Stimulated activated CD8-positive, alpha-beta memory T cell treated with anti-CD3 and anti-CD28 coated beads, Interleukin-7, amount 100 ng/mL, for 48 hours (primary cell): Measurements from ENCODE around the gene ATP5PD.
A peak's percentile ranks its signal among the peaks of the same experiment; 100 is the strongest.
"Not testable (repeated sequence)": the region's sequence is repeated elsewhere in the genome, so short reads cannot be mapped to it uniquely, and the experiment has no call there.

Experiments
- DNase-seq, 2 donors: peaks; one replicate each; pipeline ENCODE4 v3.0.0-alpha.2; 2020; ENCODE audit warnings: low read depth in 1 of 2; ENCODE audit errors: extremely low read depth in 1 of 2

ATP5PD gene

GRCh38 chr17:75059369-75060345 lies 12.9 kb upstream of the ATP5PD start:
- DNase-seq, result no peak

- DNase-seq, result no peak
Measured at GRCh38 chr17:75051941-75052340, 5.2 kb upstream of the ATP5PD start.

- DNase-seq, result no peak
Measured at GRCh38 chr17:75049706-75050105, 2.9 kb upstream of the ATP5PD start.

- no peak for DNase-seq
Measured at GRCh38 chr17:75049057-75049456, 2.3 kb upstream of the ATP5PD start.

- DNase-seq, result no peak
Measured at GRCh38 chr17:75048249-75048878, 1.6 kb upstream of the ATP5PD start.

- no peak for DNase-seq
Measured at GRCh38 chr17:75047398-75048098, 779 bp upstream of the ATP5PD start.

- not testable (repeated sequence) for DNase-seq
Measured at GRCh38 chr17:75045946-75046406, 793 bp downstream of the ATP5PD start.

- DNase-seq, result no peak
Measured at GRCh38 chr17:75044716-75045115, 2.1 kb downstream of the ATP5PD start.

- not testable (repeated sequence) for DNase-seq
Measured at GRCh38 chr17:75043789-75044188, 3.0 kb downstream of the ATP5PD start.

- no peak for DNase-seq
Measured at GRCh38 chr17:75041656-75042280, 5.0 kb downstream of the ATP5PD start.

GRCh38 chr17:75039238-75039637 lies 7.5 kb downstream of the ATP5PD start:
- DNase-seq, result no peak

GRCh38 chr17:75036643-75037268 lies 10.0 kb downstream of the ATP5PD start:
- peak in 1 of 2 donors; percentile 78 for DNase-seq

GRCh38 chr17:75034236-75034908 lies 12.4 kb downstream of the ATP5PD start:
- DNase-seq, result peak; percentile 83 to 91

- DNase-seq, result peak; percentile 87 to 90
Measured at GRCh38 chr17:75033346-75034235, 13.2 kb downstream of the ATP5PD start.

- no peak for DNase-seq
Measured at GRCh38 chr17:75032720-75033280, 14.0 kb downstream of the ATP5PD start.

- peak in 1 of 2 donors; percentile 57 for DNase-seq
Measured at GRCh38 chr17:75031972-75032719, 14.6 kb downstream of the ATP5PD start.

GRCh38 chr17:75030161-75030560 lies 16.6 kb downstream of the ATP5PD start:
- DNase-seq, result no peak

GRCh38 chr17:75026650-75027049 lies 20.1 kb downstream of the ATP5PD start:
- DNase-seq, result not testable (repeated sequence)
